ENCODE data around the gene CIZ1.

The CIZ1 gene

GRCh38 chr9:128153060-128153946 lies 38.1 kb downstream of the CIZ1 start:
- Histone ChIP-seq H3K9me3 (replicated peaks; ENCODE audit: low read length) (no peaks in the 10 kb centered on the region), H3K9ac (ENCODE audit: low read depth, low read length) (no peak overlapping the region), H3K4me1 (ENCODE audit: control insufficient read depth, insufficient read depth, low read length) (peaks cover 6% of the 10 kb centered on the region), H3K36me3 (ENCODE audit: insufficient read depth, low read length) (no peaks in the 10 kb centered on the region), H3K4me3 (ENCODE audit: low read length) (no peak overlapping the region), H3K4me2 (ENCODE audit: low read length) (no peak overlapping the region), H3K27me3 (ENCODE audit: control insufficient read depth, insufficient read depth, low read length) (no peaks in the 10 kb centered on the region)

GRCh38 chr9:128152133-128153059 lies 39.0 kb downstream of the CIZ1 start:
- Histone ChIP-seq H3K4me2 (ENCODE audit: low read length) (no peak overlapping the region), H3K4me1 (ENCODE audit: control insufficient read depth, insufficient read depth, low read length) (peaks cover 6% of the 10 kb centered on the region), H3K27me3 (ENCODE audit: control insufficient read depth, insufficient read depth, low read length) (no peaks in the 10 kb centered on the region), H3K9ac (ENCODE audit: low read depth, low read length) (no peak overlapping the region), H3K4me3 (ENCODE audit: low read length) (no peak overlapping the region), H3K9me3 (replicated peaks; ENCODE audit: low read length) (no peaks in the 10 kb centered on the region), H3K36me3 (ENCODE audit: insufficient read depth, low read length) (no peaks in the 10 kb centered on the region)

- peaks cover 6% of the 10 kb centered on the region for H3K4me1 ChIP-seq (ENCODE audit: control insufficient read depth, insufficient read depth, low read length)
- no peak overlapping the region for H3K9ac ChIP-seq (ENCODE audit: low read depth, low read length)
Measured at GRCh38 chr9:128151309-128152132, 39.9 kb downstream of the CIZ1 start.

GRCh38 chr9:128150594-128151308 lies 40.6 kb downstream of the CIZ1 start:
- Histone ChIP-seq H3K9me3 (replicated peaks; ENCODE audit: low read length) (no peaks in the 10 kb centered on the region), H3K27me3 (ENCODE audit: control insufficient read depth, insufficient read depth, low read length) (peaks cover 9% of the 10 kb centered on the region), H3K36me3 (ENCODE audit: insufficient read depth, low read length) (no peaks in the 10 kb centered on the region), H3K4me2 (ENCODE audit: low read length) (no peak overlapping the region), H3K4me1 (ENCODE audit: control insufficient read depth, insufficient read depth, low read length) (peaks cover 6% of the 10 kb centered on the region), H3K4me3 (ENCODE audit: low read length) (no peak overlapping the region), H3K9ac (ENCODE audit: low read depth, low read length) (no peak overlapping the region)

More at GRCh38 chr9:128151309-128152132, 39.9 kb downstream of the CIZ1 start:
- Histone ChIP-seq H3K4me2 (ENCODE audit: low read length) (no peak overlapping the region), H3K36me3 (ENCODE audit: insufficient read depth, low read length) (no peaks in the 10 kb centered on the region), H3K4me3 (ENCODE audit: low read length) (no peak overlapping the region), H3K27me3 (ENCODE audit: control insufficient read depth, insufficient read depth, low read length) (peaks cover 2% of the 10 kb centered on the region), H3K9me3 (replicated peaks; ENCODE audit: low read length) (no peaks in the 10 kb centered on the region)

- H3K9me3 ChIP-seq (replicated peaks; ENCODE audit: low read length): no peaks in the 10 kb centered on the region
- H3K27me3 ChIP-seq (ENCODE audit: control insufficient read depth, insufficient read depth, low read length): peaks cover 13% of the 10 kb centered on the region
- H3K4me1 ChIP-seq (ENCODE audit: control insufficient read depth, insufficient read depth, low read length): peaks cover 6% of the 10 kb centered on the region
- no peaks in the 10 kb centered on the region for H3K36me3 ChIP-seq (ENCODE audit: insufficient read depth, low read length)
- no peak overlapping the region for H3K4me3 ChIP-seq (ENCODE audit: low read length)
- no peak overlapping the region for H3K4me2 ChIP-seq (ENCODE audit: low read length)
- no peak overlapping the region for H3K9ac ChIP-seq (ENCODE audit: low read depth, low read length)
Measured at GRCh38 chr9:128149951-128150593, 41.3 kb downstream of the CIZ1 start.

- no peak within 1 kb of the TSS for H3K4me2 ChIP-seq (ENCODE audit: low read length)
- no peak within 1 kb of the TSS for H3K4me3 ChIP-seq (ENCODE audit: low read length)
- no peaks in the 10 kb centered on the region for H3K9me3 ChIP-seq (replicated peaks; ENCODE audit: low read length)
- peaks cover 13% of the 10 kb centered on the region for H3K27me3 ChIP-seq (ENCODE audit: control insufficient read depth, insufficient read depth, low read length)
- H3K9ac ChIP-seq (ENCODE audit: low read depth, low read length): no peak within 1 kb of the TSS
- H3K36me3 ChIP-seq (ENCODE audit: insufficient read depth, low read length): no peaks in the 10 kb centered on the region
- H3K4me1 ChIP-seq (ENCODE audit: control insufficient read depth, insufficient read depth, low read length): peaks cover 6% of the 10 kb centered on the region
Measured at GRCh38 chr9:128149001-128149701, 42.2 kb downstream of the CIZ1 start, which contains the start of gene LCN2. TSS of gene LCN2 (plus strand) at chr9:128149453. CDS start at chr9:128149526, 73 bp downstream.

GRCh38 chr9:128148509-128149000 lies 42.8 kb downstream of the CIZ1 start:
- no peaks in the 10 kb centered on the region for H3K36me3 ChIP-seq (ENCODE audit: insufficient read depth, low read length)
- peaks cover 13% of the 10 kb centered on the region for H3K27me3 ChIP-seq (ENCODE audit: control insufficient read depth, insufficient read depth, low read length)
- no peaks in the 10 kb centered on the region for H3K9me3 ChIP-seq (replicated peaks; ENCODE audit: low read length)
- H3K4me1 ChIP-seq (ENCODE audit: control insufficient read depth, insufficient read depth, low read length): peaks cover 6% of the 10 kb centered on the region
- no peak overlapping the region for H3K9ac ChIP-seq (ENCODE audit: low read depth, low read length)
- no peak overlapping the region for H3K4me2 ChIP-seq (ENCODE audit: low read length)
- H3K4me3 ChIP-seq (ENCODE audit: low read length): no peak overlapping the region

- H3K4me3 ChIP-seq (ENCODE audit: low read length): no peak overlapping the region
- no peak overlapping the region for H3K4me2 ChIP-seq (ENCODE audit: low read length)
- H3K27me3 ChIP-seq (ENCODE audit: control insufficient read depth, insufficient read depth, low read length): peaks cover 16% of the 10 kb centered on the region
- no peaks in the 10 kb centered on the region for H3K36me3 ChIP-seq (ENCODE audit: insufficient read depth, low read length)
- no peaks in the 10 kb centered on the region for H3K9me3 ChIP-seq (replicated peaks; ENCODE audit: low read length)
- H3K9ac ChIP-seq (ENCODE audit: low read depth, low read length): no peak overlapping the region
- H3K4me1 ChIP-seq (ENCODE audit: control insufficient read depth, insufficient read depth, low read length): peaks cover 6% of the 10 kb centered on the region
Measured at GRCh38 chr9:128146591-128147120, 44.7 kb downstream of the CIZ1 start.

GRCh38 chr9:128145951-128146351 lies 45.4 kb downstream of the CIZ1 start:
- no peak overlapping the region for H3K4me2 ChIP-seq (ENCODE audit: low read length)
- H3K4me3 ChIP-seq (ENCODE audit: low read length): no peak overlapping the region
- peaks cover 6% of the 10 kb centered on the region for H3K4me1 ChIP-seq (ENCODE audit: control insufficient read depth, insufficient read depth, low read length)
- H3K9ac ChIP-seq (ENCODE audit: low read depth, low read length): no peak overlapping the region
- no peaks in the 10 kb centered on the region for H3K36me3 ChIP-seq (ENCODE audit: insufficient read depth, low read length)
- peaks cover 17% of the 10 kb centered on the region for H3K27me3 ChIP-seq (ENCODE audit: control insufficient read depth, insufficient read depth, low read length)
- no peaks in the 10 kb centered on the region for H3K9me3 ChIP-seq (replicated peaks; ENCODE audit: low read length)

All from skeletal muscle satellite cell (primary cell).